GM19397 (cell line): Measurements from ENCODE around the gene MEG3.

ENCODE experiments used
- ATAC-seq: cut with Tn5 transposase; IDR thresholded peaks from one replicate; pipeline ENCODE4 v1.9.1; 2021; ENCODE audit warnings: mild to moderate bottlenecking, moderate library complexity; ENCODE audit not compliant: unreplicated experiment

MEG3 gene

GRCh38 chr14:100844421-100844820 lies 18.5 kb downstream of the MEG3 start:
- no peak for ATAC-seq

GRCh38 chr14:100844846-100845245 lies 18.9 kb downstream of the MEG3 start:
- ATAC-seq = no peak

- no peak for ATAC-seq
Observed at GRCh38 chr14:100845341-100845740, 19.4 kb downstream of the MEG3 start.

- no peak for ATAC-seq
Observed at GRCh38 chr14:100846309-100846859, 20.5 kb downstream of the MEG3 start.

GRCh38 chr14:100849115-100849781 lies 23.3 kb downstream of the MEG3 start:
- no peak for ATAC-seq

- peak; percentile 63 for ATAC-seq
Observed at GRCh38 chr14:100850841-100851585, 25.1 kb downstream of the MEG3 start.

- no peak for ATAC-seq
Observed at GRCh38 chr14:100851586-100851916, 25.6 kb downstream of the MEG3 start.

GRCh38 chr14:100851946-100852620 lies 26.2 kb downstream of the MEG3 start:
- no peak for ATAC-seq

GRCh38 chr14:100854435-100854834 lies 28.5 kb downstream of the MEG3 start:
- no peak for ATAC-seq

GRCh38 chr14:100855256-100855930 lies 29.5 kb downstream of the MEG3 start:
- ATAC-seq = no peak

- no peak for ATAC-seq
Observed at GRCh38 chr14:100856056-100856950, 30.4 kb downstream of the MEG3 start.

GRCh38 chr14:100857233-100857922 lies 31.5 kb downstream of the MEG3 start:
- no peak for ATAC-seq

GRCh38 chr14:100857923-100858837 lies 32.3 kb downstream of the MEG3 start:
- no peak for ATAC-seq

- no peak for ATAC-seq
Observed at GRCh38 chr14:100858838-100859220, 32.9 kb downstream of the MEG3 start.

- no peak for ATAC-seq
Observed at GRCh38 chr14:100859781-100860180, 33.9 kb downstream of the MEG3 start.

GRCh38 chr14:100860556-100861187 lies 34.8 kb downstream of the MEG3 start:
- ATAC-seq = no peak

GRCh38 chr14:100861188-100861936 lies 35.4 kb downstream of the MEG3 start:
- ATAC-seq = no peak

- no peak for ATAC-seq
Observed at GRCh38 chr14:100861937-100862247, 36.0 kb downstream of the MEG3 start.
